ENCODE data around the gene DTL.

The DTL gene

DNA sequence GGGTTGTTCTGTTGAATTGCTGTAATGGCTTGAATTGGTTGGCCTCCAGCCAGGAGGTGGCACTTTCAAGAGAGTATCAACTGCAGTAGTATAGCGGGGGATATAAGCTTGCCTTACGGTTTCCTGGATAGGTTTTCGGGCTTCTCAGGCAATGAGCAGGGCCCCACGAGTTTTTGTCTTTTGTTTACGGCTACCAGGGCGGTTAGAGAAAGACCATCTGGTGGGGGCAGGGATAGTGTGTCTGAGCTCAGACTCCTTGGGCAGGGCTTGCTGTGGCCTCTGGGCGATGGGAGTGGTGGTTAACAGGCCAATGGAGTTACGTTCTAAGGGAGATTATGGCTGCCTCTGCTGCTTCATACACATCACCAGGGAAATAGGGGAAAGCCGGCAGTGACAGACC is 62.8 kb downstream of the DTL start:
- DNase-seq = no peak

DNA sequence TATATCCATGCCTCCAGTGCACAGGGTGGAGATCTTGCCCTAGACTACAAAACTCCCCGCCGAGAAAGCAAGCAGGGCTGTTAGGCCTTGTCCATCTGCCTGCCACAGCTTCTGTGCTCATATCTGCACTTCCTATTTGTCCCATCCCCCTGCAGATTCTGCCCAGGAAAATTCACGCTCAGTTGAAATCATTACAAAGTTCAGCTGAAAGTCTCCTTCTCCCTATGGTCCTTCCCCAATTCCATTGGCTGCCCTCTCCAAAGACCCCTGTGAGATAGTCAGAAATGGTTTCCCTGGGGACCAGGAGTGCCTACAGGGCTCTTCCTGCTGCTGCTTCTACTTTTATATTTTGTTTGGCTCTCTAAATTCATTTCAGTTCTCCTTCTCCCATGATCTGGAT is 63.2 kb downstream of the DTL start:
- DNase-seq = no peak

GRCh38 chr1:212101251-212101650 is 65.7 kb downstream of the DTL start:
- no peak for DNase-seq

- no peak for DNase-seq
Measured at GRCh38 chr1:212101735-212102134, 66.2 kb downstream of the DTL start.

DNA sequence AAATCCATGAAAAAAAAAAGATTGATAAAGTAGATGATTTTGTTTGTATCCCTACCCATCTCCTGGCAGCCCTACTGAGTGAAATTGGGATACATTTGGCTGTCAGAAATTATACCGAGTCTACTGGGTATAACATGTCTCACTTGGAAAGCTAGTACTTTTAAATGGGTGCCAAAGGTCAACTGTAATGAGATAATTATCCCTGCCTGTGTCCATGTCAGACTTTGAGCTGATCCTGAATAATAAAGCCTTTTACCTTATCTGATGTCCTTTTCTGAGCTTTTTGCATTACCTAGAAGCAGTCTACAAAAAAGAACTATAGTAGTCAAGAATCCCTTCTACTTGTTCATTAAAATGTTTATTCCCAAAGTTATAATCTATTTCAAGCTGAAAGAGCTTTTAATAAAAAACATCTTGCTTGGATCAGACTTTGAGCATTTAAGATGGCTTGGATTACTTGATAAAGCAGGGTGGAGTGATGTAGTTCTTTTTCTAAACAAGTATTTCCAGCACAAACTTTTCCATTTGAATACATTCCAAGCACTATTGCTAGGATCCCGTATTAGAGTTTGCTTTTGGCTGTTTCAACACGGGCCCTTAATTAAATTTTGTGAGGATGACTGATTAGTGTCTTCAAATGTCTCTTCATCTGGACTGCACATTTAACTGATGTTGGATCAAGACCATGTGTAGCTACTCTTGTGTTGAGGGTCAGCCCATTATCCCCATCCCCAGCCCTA is 69.2 kb downstream of the DTL start:
- DNase-seq = no peak

DNA sequence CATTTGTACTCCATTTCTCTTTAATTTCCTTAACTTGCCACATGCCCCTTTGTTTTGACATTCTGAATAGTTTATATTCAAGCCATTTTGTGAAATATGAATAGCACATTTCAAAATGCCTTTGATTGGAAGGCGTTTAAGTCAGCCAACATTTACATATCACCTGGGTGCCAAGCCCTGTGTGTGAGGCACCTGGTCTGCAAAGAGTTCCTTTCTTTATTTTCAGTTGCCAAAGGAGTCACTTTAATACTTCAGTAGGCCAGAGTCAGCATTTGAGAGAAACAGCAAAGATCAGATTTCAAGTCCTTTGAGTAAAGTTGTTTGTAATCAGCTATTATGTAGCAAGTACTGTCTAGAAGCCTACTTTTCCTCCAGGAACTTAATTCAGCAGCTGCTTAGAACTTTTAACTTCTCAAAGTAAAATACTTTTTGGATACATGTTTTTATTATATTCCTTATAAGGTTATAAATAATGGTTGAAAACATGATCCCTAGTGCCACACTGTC is 70.8 kb downstream of the DTL start:
- no peak for DNase-seq

- DNase-seq = no peak
Measured at GRCh38 chr1:212107481-212107880, 71.9 kb downstream of the DTL start.

DNA sequence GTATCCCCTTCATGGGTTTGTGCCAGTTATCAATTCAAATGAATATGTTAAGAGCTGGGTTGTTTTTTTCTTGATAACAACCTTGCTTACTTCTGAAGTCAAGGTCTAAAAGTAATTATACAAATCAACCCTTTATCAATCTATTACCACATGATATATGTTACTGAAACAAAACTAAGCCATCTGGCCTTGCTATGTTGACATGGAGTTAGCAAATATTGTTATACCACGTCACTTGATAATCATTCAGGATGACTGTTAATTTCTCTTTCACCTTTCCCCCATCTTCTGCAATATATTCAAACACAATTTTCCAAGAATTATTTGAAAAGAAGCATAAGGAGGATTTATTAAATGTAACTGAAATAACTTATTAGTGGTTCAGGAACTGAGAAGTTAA is 72.6 kb downstream of the DTL start:
- no peak for DNase-seq

GRCh38 chr1:212108981-212109380 is 73.4 kb downstream of the DTL start:
- no peak for DNase-seq

- DNase-seq = no peak
Measured at GRCh38 chr1:212109728-212110127, 74.2 kb downstream of the DTL start.

GRCh38 chr1:212110617-212111016 is 75.1 kb downstream of the DTL start:
- no peak for DNase-seq

DNA sequence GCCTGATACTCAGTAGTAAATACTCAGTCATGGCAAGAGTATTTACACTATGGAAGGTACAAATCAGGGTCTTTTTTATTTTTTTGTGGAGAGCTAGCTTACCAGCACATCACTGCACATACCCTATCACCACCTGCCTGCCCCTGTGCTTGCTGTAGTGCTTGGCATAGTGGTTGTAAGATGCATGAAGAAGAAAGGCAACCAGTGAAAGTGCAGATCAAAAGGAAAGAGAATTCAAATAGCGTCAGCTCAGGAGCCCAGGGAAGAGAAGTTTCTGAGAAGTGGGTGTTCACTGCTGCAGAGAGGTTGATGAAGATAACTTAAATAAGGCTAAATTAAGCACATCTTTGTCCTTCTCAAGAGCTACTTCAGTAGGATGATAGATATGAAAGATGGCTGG is 76.0 kb downstream of the DTL start:
- no peak for DNase-seq

DNA sequence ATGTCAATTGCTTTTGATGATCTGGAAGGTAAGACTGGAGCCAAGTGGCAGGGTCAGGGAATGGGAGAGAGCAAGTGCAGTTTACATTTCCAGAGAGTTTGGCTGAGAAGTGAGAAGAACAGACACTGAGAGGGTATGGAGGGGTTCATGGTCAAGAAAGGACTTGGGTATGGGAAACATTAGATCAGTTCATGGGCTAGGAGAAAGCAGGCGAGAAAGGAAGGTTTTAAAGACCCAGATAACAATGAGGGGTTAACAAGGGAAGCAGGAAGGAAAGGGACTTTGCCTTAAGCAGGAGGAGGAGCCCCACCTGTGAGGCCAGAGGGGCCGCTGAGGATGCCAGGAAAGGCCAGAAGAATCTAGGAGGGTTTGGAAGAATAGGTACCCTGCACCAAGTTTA is 78.2 kb downstream of the DTL start:
- no peak for DNase-seq

DNA sequence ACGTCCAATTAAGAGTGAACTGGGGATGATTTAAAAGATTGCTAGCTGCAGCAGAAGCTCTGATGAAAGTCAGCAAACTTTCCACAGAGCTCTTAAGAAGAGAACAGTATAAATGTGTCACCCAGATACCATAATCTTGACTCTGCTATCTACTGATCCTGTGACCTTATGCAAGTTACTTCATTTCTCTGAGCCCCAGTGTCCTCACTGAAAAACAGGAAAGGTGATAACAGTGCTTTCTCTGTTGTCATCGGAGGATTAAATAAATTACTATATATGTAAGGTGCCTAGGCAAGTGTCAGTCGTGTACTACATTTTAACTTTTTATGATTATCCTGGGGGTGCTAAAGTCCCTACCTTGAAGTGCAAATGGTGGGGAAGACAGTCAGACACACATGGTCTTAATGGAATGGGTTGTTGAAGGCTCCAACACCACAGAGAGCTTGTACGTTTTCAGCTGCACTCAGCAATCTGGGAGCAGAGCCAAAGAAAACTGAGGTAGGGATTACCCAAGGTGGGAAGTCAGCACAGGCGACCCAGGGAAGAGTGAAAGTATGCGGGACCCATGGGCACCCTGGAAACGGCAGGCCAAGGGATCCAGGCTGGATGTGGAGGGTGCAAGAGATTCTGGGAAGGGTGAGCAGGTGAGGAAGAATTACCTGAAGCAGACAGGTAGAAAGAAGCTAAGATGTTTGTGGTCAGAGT is 82.8 kb downstream of the DTL start:
- no peak for DNase-seq

DNA sequence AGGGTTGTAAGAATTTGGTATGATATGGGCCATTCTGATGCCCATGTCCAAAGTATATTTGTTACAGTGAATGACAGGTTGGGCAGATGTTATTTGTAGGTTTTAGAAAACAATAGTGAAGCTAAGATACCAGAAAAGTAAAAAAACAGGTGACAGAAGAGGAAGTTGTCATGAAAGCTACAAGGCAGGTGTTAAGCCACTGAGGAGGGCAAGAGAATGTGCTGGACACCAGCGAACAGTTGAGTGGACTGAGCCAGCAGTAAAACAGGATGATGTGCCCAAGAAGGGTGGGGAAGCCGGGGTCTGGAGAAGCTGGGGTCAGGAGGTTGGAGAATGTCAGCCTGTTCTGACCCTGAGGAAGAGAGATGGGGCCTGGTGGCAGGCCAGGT is 83.3 kb downstream of the DTL start:
- no peak for DNase-seq

- DNase-seq = no peak
Measured at GRCh38 chr1:212119397-212119837, 83.9 kb downstream of the DTL start.

DNA sequence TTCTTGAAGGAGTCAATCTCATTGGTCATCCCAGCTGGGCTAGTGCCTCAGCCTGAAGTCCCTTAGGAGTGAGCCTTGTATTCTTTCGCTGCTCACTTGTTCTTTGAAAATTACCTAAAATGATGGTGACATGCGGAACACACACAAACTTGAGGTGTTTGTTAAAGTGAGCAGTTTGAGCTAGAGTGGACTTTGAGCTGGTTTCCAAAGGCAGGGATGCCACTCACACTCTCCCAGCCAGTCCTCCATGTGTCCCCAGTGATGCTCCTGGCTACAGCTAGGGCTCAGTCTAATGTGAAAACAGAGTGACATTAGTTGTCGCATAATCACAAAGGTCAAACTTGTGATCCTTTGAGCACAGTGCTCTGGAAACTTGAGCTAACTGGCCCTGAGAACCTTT is 84.3 kb downstream of the DTL start:
- no peak for DNase-seq

DNA sequence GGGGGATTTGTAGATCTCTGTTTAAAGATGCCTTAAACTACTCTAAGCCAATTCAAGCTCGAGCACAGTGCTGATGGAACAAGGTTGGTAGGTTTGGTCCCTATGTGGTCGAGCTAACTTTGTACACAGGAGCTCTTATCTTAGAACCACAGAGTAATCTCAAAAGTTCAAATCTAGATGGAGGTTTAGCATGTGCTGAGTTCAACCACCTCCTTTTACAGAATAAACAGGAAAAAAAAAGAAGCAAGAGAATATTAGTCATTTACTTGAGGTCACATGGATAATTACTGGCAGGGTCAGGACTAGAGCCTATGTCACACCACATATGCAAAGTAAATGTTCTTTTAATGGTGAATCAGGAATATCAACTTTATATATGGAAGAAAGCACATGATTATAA is 86.2 kb downstream of the DTL start:
- no peak for DNase-seq

- no peak for DNase-seq
Measured at GRCh38 chr1:212124690-212125582, 89.4 kb downstream of the DTL start.

- DNase-seq = no peak
Measured at GRCh38 chr1:212125654-212126053, 90.1 kb downstream of the DTL start.

DNA sequence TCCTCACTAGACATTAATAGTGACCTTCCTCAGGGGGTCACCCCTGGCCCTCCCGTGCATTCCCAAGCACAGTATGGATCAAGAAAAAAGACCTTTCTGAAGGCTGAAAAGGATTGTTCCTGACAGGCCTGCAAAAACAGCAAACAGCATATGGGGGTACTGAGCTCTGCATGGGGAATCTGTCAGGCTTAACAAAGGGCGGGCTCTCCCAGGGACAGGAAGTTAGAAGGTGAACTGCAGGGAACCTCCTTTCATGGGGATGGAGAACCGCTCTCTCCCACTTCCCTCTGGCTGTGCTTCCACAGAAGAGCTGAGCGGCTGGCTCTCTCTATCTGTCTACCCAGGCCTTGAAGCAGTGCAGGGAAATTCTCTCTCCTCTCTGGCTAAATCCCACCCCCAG is 91.7 kb downstream of the DTL start:
- DNase-seq = no peak

- DNase-seq = no peak
Measured at GRCh38 chr1:212129781-212130180, 94.2 kb downstream of the DTL start.

DNA sequence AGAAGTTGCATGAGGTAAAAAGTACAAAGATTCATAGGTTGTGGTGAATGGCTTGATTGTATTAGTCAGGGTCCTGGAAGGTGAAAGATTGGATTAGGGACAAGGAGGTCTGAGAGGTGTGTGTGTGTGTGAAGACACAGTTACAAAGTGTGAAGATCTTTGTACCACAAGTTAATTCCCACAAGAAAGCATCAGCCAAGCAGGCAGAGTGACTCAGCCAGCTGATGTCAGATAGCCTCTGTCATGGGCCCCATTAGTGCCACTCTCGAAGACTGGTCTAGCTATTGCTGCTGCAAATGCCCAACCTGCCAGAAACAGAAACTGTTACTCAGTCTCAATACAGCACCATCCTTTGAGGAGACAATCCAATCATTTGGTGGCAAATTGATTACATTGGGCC is 96.5 kb downstream of the DTL start:
- DNase-seq = no peak

- no peak for DNase-seq
Measured at GRCh38 chr1:212133319-212133718, 97.8 kb downstream of the DTL start.

All from DMS153 (cell line).